Activated naive CD4-positive, alpha-beta T cell treated with Interleukin-2 at 50 U/mL for 16 hours (primary cell): ENCODE data around the gene PRICKLE4.

Source experiments
- DNase-seq: peaks from one replicate; pipeline ENCODE4 v3.0.0-alpha.2; 2020

The PRICKLE4 gene

GRCh38 chr6:41775293-41775882 is 5.2 kb upstream of the PRICKLE4 start:
- no peak for DNase-seq

GRCh38 chr6:41777551-41778285 is 2.9 kb upstream of the PRICKLE4 start:
- no peak for DNase-seq

- DNase-seq = no peak
Observed at GRCh38 chr6:41778895-41779294, 1.7 kb upstream of the PRICKLE4 start.

DNA sequence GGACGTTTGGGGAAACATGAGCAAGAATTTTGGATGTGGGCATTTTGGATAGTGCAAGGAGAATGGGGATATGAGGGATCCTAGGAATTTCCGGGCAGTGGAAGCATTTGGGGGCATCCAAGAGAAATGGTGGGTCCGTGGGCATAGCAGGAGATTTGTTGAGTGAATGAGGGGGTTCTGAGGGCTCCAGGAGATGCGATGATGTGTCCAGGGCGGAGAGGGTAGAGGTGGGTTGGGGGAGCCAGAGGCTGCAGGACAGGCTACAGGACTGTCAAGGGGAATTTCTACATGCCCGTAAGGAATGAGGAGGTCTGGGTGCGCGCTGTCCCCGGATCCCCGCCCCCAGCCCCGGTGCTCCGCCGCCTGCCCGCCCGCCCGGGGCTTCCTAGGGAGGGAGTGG is 1.2 kb upstream of the PRICKLE4 start:
- no peak for DNase-seq

DNA sequence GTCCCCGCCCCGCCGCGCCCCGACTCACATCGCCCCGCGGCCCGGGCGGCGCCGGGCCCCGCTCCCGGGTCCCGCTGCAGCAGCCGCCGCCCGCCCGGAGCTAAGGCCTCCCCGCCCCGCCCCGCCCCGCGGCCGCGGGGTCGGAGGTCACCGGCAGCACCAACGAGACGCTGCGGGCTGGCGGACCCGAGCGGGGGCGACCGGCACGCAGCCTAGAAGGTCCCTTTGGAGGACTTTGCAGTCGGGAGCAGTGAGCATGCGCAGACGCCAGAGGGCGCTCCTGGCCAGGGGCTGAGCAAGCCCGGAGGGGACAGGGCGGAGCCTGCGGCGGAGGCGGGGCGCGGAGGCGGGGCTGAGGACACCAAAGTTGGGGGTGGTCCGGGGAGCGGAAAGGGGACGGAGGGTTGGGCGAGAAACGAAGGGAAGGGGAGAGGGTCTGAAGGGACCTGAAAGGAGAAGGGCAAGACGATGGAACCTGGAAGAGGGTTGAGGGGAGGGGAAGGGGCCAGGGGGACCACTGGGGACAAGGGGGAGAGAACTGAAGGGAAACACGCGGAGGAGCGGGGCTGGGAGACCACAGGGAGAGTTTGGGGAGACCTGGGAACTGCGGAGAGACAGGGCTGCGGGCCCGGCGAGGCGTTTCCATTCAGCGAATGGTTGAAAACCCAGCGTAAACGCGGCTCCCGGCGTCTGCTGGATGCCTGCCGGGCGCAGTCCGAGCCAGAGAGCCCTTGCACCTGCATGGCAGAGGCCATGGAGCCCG is 613 bp upstream of the PRICKLE4 start, which contains the start of gene FRS3:
TSS of gene FRS3 (minus strand) at position 113 of the 763 bp plus-strand sequence. CDS start 2,913 bp downstream, outside the sequence.
- peak; percentile 99 for DNase-seq

DNA sequence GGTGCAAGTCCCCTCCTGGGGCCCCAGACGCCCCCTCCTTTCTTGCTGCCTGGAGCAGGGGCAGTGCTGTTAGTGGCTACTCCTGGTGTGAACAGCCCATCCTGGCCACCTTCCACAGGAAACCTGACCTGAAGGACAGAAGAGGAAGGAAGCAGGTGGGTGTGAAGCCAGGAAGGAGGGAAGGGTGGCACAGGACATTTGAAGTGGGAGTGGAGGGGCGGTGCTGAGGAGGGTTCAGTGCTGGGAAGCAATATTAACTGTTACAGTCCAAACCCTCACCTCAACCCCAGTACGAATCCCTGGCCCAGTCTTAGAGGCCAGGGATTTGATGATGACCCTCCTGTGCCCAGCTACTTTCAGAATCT is 766 bp downstream of the PRICKLE4 start:
- no peak for DNase-seq

DNA sequence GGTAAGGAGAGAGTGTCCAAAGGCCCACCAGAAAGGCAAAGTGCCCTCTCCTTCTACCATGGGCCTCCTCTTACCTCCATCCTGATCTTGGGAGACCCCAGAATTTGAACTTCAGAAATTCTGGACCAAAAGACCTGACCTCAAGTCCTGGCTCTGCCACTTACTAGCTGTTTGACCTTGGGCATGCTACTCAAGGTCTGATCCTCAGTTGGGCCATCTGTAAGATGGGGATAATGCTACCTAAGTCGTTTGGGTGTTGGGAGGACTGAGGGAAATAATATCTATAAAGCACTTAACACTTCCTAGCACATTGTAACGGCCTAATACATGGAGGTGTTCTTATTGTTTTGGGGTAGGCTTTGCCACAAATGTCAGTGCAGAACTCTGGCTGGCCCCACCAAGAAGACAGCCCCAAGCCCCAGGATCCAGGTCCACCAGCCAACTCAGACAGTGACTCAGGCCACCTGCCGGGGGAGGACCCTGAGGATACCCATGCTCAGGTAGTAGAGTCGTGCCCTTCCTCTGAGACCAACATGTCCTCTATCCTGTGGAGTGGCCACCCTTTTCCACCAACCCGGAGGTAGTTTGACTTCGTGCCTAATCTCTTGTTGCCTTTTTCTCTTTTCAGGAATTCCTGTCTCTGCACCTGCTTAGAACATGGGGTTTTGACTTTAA is 2.7 kb downstream of the PRICKLE4 start:
- DNase-seq = no peak

DNA sequence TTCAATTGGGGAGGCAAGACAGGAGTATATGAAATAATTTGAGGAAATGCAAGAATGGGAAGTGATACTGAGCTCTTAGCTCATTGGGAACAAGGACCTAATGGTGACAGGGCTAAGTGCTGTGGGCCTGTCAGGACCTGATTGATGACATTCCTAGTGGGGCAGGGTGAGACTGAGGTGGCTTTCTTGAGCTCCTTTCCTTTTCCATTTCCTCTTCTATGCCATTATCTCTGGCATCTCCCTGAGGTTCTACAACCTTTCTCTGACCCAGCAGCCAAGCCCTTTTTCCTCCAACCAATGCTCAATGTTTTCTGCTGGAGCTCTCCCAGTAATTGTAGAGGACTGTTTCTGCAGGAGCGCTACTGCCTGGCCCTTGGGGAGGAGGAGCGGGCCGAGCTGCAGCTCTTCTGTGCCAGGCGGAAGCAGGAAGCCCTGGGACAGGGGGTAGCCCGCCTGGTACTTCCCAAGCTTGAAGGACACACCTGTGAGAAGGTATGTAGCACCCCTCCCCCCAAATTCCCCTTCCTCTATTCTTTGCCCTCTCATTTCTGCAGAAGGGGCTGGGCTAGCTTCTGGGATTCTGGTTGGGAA is 4.1 kb downstream of the PRICKLE4 start:
- DNase-seq = no peak

DNA sequence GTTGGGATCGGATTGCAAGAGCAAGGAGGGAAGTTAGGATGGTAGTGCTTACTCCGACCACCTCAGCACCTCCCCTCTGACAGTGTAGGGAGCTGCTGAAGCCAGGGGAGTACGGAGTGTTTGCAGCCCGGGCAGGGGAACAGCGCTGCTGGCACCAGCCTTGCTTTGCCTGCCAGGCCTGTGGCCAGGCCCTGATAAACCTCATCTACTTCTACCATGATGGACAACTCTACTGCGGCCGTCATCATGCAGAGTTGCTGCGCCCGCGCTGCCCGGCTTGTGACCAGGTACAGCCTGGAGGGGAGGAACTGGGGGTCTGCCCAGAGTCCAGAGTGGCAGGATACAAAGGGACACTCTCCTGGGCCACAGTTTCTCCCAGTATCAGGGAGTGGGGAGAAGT is 4.7 kb downstream of the PRICKLE4 start:
- no peak for DNase-seq

- no peak for DNase-seq
Observed at GRCh38 chr6:41785689-41786450, 5.3 kb downstream of the PRICKLE4 start.

DNA sequence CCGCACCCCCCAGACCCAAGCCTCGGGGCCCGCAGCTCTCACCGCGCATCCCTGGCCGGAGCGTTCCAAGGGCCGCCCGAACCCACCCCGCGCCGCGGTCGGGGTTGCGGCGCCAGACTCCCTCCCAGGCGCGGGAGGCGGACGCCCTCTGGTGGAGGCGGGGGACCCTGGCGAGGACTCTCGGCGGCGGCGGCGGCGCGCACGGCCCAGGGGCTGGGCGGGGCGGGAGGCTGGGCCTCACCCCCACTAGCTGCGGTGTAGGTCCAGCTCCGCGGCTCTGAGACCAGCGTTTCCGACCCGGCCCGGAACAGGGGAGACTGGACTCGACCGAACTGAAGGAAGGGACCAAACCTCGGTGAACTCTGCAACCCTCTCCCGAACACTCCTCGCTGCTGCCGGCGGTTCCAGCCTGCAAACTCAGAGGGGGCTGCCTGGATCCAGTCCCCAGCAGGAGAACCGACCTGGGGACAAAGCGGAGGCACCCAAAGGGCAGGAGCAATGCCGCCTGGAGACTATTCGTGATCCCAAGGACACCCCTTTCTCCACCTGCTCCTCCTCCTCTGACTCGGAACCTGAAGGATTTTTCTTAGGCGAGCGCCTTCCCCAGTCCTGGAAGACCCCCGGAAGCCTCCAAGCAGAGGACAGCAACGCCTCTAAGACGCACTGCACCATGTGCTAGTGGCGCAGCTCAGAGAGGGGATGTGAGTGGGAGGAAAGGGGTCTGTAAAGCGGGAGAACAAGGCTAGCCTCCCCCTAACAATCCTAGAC is 6.1 kb downstream of the PRICKLE4 start:
- peak; percentile 90 for DNase-seq

- peak; percentile 96 for DNase-seq
Observed at GRCh38 chr6:41787219-41787917, 6.8 kb downstream of the PRICKLE4 start, which contains the start of gene TOMM6. TSS of gene TOMM6 (plus strand) at chr6:41787694. CDS start at chr6:41787698, 4 bp downstream.

DNA sequence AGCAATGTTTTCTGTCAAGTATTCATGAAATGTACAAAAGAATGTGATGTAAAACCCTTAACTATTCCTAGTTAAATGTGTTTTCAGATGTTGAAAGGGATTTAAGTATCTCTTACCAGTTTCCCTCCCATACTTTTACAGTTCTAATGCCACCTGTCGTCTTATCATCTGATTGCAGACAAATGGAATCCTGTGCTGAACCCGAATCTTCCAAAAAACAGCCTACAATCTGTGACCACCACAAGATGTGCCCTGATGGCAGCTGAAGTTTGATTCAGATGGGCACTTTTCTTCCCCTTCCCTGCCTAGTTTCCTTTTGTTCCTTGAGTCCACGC is 8.8 kb downstream of the PRICKLE4 start:
- DNase-seq = no peak

DNA sequence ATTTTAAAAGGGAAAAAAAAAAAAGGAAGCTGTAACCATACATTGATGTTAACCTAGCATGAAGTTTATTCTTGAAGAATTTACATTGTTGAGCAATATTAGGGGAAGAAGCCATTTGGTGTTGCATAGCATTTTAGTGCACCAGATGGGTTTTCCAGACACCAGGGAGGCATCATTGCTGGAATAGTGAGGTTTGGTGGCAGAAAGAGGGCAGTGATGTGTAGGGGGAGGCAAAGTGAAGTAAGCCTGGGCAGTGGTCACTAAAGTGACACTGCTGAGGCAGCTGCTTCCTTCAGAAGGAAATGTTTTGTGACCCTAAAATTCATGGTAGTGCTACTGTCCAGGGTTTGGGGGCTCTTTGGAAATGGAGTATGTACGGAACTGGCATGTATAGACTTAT is 9.5 kb downstream of the PRICKLE4 start:
- no peak for DNase-seq

DNA sequence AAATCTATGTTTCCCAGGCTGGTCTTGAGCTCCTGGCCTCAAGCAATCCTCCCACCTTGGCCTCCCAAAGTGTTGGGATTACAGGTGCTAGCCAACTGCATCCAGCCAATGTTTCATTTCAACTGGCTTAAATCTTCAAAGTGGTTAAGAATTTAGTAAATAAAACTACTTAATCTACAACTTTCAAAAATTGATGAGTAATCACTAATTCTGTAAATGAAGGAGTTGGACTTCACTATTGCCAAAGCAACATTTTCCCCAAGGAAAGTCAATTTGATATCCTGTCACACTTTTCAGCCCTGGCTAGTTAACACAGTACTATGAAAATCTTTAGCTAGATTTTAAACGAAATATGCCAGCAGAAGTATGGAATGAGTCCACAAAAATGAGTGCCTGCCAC is 10.7 kb downstream of the PRICKLE4 start:
- DNase-seq = no peak

DNA sequence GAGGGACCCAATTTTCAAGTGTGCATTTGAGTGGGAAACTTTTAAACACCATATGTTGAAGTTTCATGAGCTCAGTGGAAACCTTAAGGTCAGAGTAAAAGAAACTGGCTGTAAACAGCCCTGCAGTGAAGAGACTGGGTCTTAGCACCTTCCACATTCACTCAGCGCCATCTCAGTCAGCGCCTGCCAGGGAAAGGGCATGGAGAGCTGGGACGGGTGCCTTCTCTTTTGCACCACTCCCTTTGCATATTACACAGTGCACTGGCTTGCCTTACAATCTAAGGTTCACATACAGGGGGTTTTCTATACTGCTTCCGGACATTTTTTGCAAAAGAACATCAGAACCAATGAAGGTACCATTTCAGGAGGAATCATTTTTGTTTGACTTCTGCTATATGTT is 11.4 kb downstream of the PRICKLE4 start:
- no peak for DNase-seq

DNA sequence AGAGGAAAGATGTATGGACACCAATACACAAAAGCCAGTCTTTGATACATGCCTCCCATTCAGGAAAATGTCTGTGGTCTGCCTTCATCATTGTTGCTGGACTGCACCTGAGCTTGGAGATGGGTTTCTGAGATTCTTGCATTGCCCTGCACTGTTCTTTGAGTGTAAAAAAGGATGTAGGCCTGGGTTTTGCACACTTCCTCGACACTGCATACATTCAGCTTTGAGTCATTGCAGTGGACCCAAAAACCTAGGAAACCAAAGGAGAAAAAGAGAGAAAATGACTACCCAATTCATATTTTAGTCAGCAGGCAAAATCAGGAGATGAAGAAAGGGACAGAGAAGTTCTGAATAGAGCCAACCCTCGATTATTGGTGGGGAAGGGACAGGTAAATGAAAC is 15.9 kb downstream of the PRICKLE4 start:
- DNase-seq = no peak

DNA sequence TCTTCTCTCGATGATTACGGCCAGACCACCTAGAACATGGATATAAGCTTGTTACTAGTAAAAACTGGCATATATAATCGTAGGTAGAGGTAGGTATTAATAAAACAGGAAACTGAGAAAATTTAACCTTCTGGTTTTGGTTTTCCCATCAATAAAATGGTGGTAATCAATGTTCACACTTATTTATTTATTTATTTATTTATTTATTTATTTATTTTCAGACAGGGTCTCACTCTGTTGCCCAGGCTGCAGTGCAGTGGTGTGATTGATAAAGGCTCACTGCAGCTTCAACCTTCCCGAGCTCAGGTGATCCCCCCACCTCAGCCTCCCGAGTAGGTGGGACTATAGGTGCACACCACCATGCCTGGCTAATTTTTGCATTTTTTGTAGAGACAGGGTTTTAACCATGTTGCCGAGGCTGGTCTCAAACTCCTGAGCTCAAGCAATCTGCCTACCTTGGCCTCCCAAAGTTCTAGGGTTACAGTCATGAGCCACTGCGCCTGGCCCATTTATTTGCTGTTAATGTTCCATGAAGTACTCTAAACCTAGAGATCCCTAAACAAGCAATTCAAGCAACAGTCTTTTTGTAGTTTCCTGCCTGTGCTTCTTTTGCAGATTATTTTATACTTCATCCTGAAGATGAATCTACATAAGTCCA is 18.4 kb downstream of the PRICKLE4 start:
- no peak for DNase-seq

- no peak for DNase-seq
Observed at GRCh38 chr6:41799559-41799911, 19.0 kb downstream of the PRICKLE4 start.

DNA sequence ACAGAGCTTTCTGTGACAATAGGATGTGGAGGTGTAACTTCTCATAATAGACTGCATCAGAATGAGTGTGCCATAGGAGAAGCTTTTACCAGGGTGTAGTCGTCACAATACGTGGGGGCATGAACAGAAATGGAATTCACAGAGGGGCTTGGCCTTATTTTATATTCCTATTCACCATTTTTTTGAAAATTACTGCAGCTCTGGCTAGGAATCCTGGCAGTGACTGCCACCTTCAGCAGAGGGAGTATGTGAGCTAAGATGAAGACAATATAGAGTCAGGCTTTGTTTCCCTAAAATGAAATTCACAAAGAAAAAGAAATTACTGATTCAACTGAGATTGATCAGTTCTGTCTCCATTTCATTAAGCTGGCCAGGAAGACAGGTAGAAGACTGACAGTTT is 20.8 kb downstream of the PRICKLE4 start:
- no peak for DNase-seq
